ENCODE measurements around the gene PLSCR2.
"Not testable (repeated sequence)": the region's sequence is repeated elsewhere in the genome, so short reads cannot be mapped to it uniquely, and the experiment has no call there.

Gene PLSCR2

GRCh38 chr3:146449613-146450012 lies 19.7 kb downstream of the PLSCR2 start:
- Histone ChIP-seq H3K36me3 (ENCODE audit: control insufficient read depth, insufficient read depth, low read length) (no peaks in the 10 kb centered on the region), H3K27me3 (replicated peaks; ENCODE audit: control insufficient read depth, insufficient read depth, low read length) (no peaks in the 10 kb centered on the region), H3K4me3 (replicated peaks; ENCODE audit: low read depth, low read length) (no peak overlapping the region)
- DNase-seq (ENCODE audit: extremely low read depth, insufficient read length), result no peak
- TF ChIP-seq CTCF (IDR thresholded peaks at IDR 0.05; ENCODE audit: insufficient read depth, low read length, poor library complexity, severe bottlenecking), result no peak

- Histone ChIP-seq H3K4me3 (replicated peaks; ENCODE audit: low read depth, low read length) (no peak overlapping the region), H3K27me3 (replicated peaks; ENCODE audit: control insufficient read depth, insufficient read depth, low read length) (no peaks in the 10 kb centered on the region), H3K36me3 (ENCODE audit: control insufficient read depth, insufficient read depth, low read length) (no peaks in the 10 kb centered on the region)
- TF ChIP-seq CTCF (IDR thresholded peaks at IDR 0.05; ENCODE audit: insufficient read depth, low read length, poor library complexity, severe bottlenecking), result no peak
- DNase-seq (ENCODE audit: extremely low read depth, insufficient read length), result no peak
Measured at GRCh38 chr3:146449076-146449475, 20.3 kb downstream of the PLSCR2 start.

GRCh38 chr3:146446026-146446425 lies 23.3 kb downstream of the PLSCR2 start:
- no peak for DNase-seq (ENCODE audit: extremely low read depth, insufficient read length)
- Histone ChIP-seq H3K27me3 (replicated peaks; ENCODE audit: control insufficient read depth, insufficient read depth, low read length) (no peaks in the 10 kb centered on the region), H3K36me3 (ENCODE audit: control insufficient read depth, insufficient read depth, low read length) (no peaks in the 10 kb centered on the region), H3K4me3 (replicated peaks; ENCODE audit: low read depth, low read length) (no peak overlapping the region)
- TF ChIP-seq CTCF (IDR thresholded peaks at IDR 0.05; ENCODE audit: insufficient read depth, low read length, poor library complexity, severe bottlenecking), result no peak

GRCh38 chr3:146440310-146440709 lies 29.1 kb downstream of the PLSCR2 start:
- H3K36me3 ChIP-seq (ENCODE audit: control insufficient read depth, insufficient read depth, low read length); H3K4me3 ChIP-seq (replicated peaks; ENCODE audit: low read depth, low read length); DNase-seq (ENCODE audit: extremely low read depth, insufficient read length); H3K27me3 ChIP-seq (replicated peaks; ENCODE audit: control insufficient read depth, insufficient read depth, low read length): not testable (repeated sequence)

- DNase-seq (ENCODE audit: extremely low read depth, insufficient read length), result no peak
- H3K36me3 ChIP-seq (ENCODE audit: control insufficient read depth, insufficient read depth, low read length), result no peaks in the 10 kb centered on the region
- no peak for TF ChIP-seq CTCF (IDR thresholded peaks at IDR 0.05; ENCODE audit: insufficient read depth, low read length, poor library complexity, severe bottlenecking)
- H3K4me3 ChIP-seq (replicated peaks; ENCODE audit: low read depth, low read length), result no peak overlapping the region
- H3K27me3 ChIP-seq (replicated peaks; ENCODE audit: control insufficient read depth, insufficient read depth, low read length), result no peaks in the 10 kb centered on the region
Measured at GRCh38 chr3:146432066-146432465, 37.3 kb downstream of the PLSCR2 start.

- H3K4me3 ChIP-seq (replicated peaks; ENCODE audit: low read depth, low read length), result no peak overlapping the region
- H3K36me3 ChIP-seq (ENCODE audit: control insufficient read depth, insufficient read depth, low read length), result no peaks in the 10 kb centered on the region
- no peaks in the 10 kb centered on the region for H3K27me3 ChIP-seq (replicated peaks; ENCODE audit: control insufficient read depth, insufficient read depth, low read length)
- no peak for TF ChIP-seq CTCF (IDR thresholded peaks at IDR 0.05; ENCODE audit: insufficient read depth, low read length, poor library complexity, severe bottlenecking)
- no peak for DNase-seq (ENCODE audit: extremely low read depth, insufficient read length)
Measured at GRCh38 chr3:146431240-146431639, 38.1 kb downstream of the PLSCR2 start.
